Esophagus squamous epithelium (tissue), 5 donors: ENCODE results near the gene C5orf15. TPM values are rescaled to one million over a fixed set of nuclear protein-coding genes. Genes with fewer than 3 reads are reported as not detected.

Experiments
- DNase-seq: peaks from one replicate; lab custom pipeline; 2025; lab: John Stamatoyannopoulos, UW
- H3K27ac ChIP-seq, 4 donors: fragments of 200-600 bp; sonication (generic); one replicate each; pipeline ENCODE4 v1.5.1; 2016 to 2019; ENCODE audit warnings: mild to moderate bottlenecking in 1 of 4
- H3K27me3 ChIP-seq, 4 donors: fragments of 200-600 bp; sonication (generic); 1 replicate in 3 of 4; 2 replicates in 1 of 4; pipeline versions ENCODE4 v1.5.1 to v1.6.0; 2017 to 2021; ENCODE audit warnings: antibody characterized with exemption in 1 of 4
- H3K36me3 ChIP-seq, 3 donors: fragments of 200-600 bp; sonication (generic); one replicate each; pipeline ENCODE4 v1.5.1; 2016 to 2019
- H3K4me1 ChIP-seq, 3 donors: fragments of 200-600 bp; sonication (generic); one replicate each; pipeline ENCODE4 v1.5.1; 2017 to 2019
- H3K4me3 ChIP-seq, 4 donors: fragments of 200-600 bp; sonication (generic); 1 replicate in 3 of 4; 2 replicates in 1 of 4; pipeline ENCODE4 v1.5.1; 2016 to 2019; ENCODE audit warnings: mild to moderate bottlenecking in 2 of 4, moderate library complexity in 1 of 4
- H3K9me3 ChIP-seq, 3 donors: fragments of 200-600 bp; sonication (generic); one replicate each; pipeline ENCODE4 v1.5.1; 2016 to 2019
- POLR2A ChIP-seq, 4 donors: fragments of 450-650 bp; IDR thresholded peaks; one replicate each; pipeline ENCODE4 v1.6.1; 2017; ENCODE audit warnings: antibody characterized with exemption in 4 of 4, mild to moderate bottlenecking in 4 of 4, moderate library complexity in 3 of 4
- WGBS, 2 donors: methylation state at CpG; one replicate each; pipeline ENCODE4 v1.1.5; 2018; 5-methylcytosine and 5-hydroxymethylcytosine counted together
- intact Hi-C: fragments of 100-400 bp; cut with DNase I; formaldehyde crosslinking; loops from one replicate; pipeline ENCODE4 v1.15.0; 2022
- total RNA-seq, 4 donors: library from RNA; depleted of rRNA; stranded (reverse); fragments of >200 nt; gene quantifications; one replicate each; pipeline ENCODE4 v1.1.0, GENCODE V29; 2016
- donor health status: DM: yes; HTN: yes; CAD: no.

The C5orf15 gene
- total RNA-seq, 4 donors from 2014 or later = 16.5 to 38.0 (median 22.0) TPM

- Histone ChIP-seq H3K27ac (no peak overlapping the region), H3K36me3 (no peaks in the 10 kb centered on the region), H3K4me1 (no peaks in the 10 kb centered on the region), H3K27me3 (no peaks in the 10 kb centered on the region), H3K4me3 (no peak overlapping the region), H3K9me3 (no peaks in the 10 kb centered on the region)
- DNase-seq = no peak
- WGBS, 2 donors = 94 to 97% methylated on average over 2 to 4 of the region's 6 CpGs
- TF ChIP-seq POLR2A (IDR thresholded peaks at IDR 0.05) = no peak
- intact Hi-C loops = no loop called here
These were observed 62.1 kb downstream of the C5orf15 start for GRCh38 chr5:133906303-133906702.

Other genes starting within 250 kb of the C5orf15 start
- gene VDAC1, start 36.4 kb upstream of the C5orf15 start, total RNA-seq = 100 to 1,000 TPM; 151 to 220 (median 188) TPM
- 1 to 10 TPM; 1.9 to 7.6 (median 2.8) TPM for gene TCF7, start 146.1 kb upstream of the C5orf15 start, total RNA-seq
- gene SKP1, start 208.3 kb upstream of the C5orf15 start, total RNA-seq = 100 to 1,000 TPM; 159 to 260 (median 208) TPM